ENCODE data around the gene HSPA1L.
"Not testable (repeated sequence)": the region's sequence is repeated elsewhere in the genome, so short reads cannot be mapped to it uniquely, and the experiment has no call there.

Gene HSPA1L

DNA sequence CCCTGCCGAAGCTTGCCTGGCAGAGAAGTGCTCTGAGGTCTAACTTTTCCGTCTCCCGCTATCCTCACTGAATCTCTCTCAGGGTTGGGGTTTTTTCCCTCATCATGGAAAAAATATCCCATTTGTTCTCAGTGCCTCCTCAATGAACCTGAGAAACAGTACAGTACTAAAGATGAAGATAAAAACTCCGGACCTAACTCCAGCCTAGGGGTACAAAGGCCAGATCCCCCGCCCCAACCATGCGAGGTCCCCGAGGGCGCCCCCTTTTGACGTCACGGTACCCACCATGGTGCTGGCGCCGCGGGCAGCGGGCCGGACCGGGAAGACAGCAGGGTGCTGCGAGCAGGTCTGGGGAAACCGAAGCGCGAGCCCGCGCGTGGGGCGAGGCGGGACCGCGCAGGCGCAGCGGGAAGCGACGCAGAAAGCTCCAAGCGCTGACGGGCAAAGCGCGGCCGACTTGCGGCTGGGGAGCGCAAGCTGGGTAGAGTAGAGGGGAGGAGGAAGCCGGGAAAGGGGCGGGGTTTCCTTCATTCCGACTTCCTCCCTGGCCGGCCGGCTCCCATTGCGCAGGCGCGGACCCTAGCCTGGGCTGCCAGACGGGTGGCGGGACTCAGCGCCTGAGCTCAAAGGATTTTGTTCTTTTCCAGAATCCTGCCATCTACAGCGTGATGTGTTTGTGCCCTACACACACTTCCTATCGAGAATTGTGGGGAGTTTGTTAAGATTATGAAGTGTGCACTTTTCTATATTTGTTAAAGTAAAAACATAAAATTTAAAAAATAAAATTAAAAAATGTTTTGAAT is 8.4 kb downstream of the HSPA1L start, which contains the start of gene LSM2:
TSS of gene LSM2 (minus strand) at position 497 of the 803 bp plus-strand sequence. CDS start at position 288, 209 bp downstream.
- TF ChIP-seq, protein P1, sequence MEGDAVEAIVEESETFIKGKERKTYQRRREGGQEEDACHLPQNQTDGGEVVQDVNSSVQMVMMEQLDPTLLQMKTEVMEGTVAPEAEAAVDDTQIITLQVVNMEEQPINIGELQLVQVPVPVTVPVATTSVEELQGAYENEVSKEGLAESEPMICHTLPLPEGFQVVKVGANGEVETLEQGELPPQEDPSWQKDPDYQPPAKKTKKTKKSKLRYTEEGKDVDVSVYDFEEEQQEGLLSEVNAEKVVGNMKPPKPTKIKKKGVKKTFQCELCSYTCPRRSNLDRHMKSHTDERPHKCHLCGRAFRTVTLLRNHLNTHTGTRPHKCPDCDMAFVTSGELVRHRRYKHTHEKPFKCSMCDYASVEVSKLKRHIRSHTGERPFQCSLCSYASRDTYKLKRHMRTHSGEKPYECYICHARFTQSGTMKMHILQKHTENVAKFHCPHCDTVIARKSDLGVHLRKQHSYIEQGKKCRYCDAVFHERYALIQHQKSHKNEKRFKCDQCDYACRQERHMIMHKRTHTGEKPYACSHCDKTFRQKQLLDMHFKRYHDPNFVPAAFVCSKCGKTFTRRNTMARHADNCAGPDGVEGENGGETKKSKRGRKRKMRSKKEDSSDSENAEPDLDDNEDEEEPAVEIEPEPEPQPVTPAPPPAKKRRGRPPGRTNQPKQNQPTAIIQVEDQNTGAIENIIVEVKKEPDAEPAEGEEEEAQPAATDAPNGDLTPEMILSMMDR (IDR thresholded peaks at IDR 0.05; ENCODE audit: extremely low read depth, insufficient read depth, missing control alignments), result peak; percentile 44
- peak; percentile 99 for DNase-seq (ENCODE audit: low spot score)
- in situ Hi-C loops (cut with MboI; ENCODE audit: low pct_unique_long_range_greater_than_20kb, low sequenced_read_pairs, unreplicated experiment), result no loop called here

GRCh38 chr6:31805939-31806469 is 9.1 kb downstream of the HSPA1L start:
- in situ Hi-C loops (cut with MboI; ENCODE audit: low pct_unique_long_range_greater_than_20kb, low sequenced_read_pairs, unreplicated experiment), result no loop called here
- TF ChIP-seq, protein P1 (IDR thresholded peaks at IDR 0.05; ENCODE audit: extremely low read depth, insufficient read depth, missing control alignments), result no peak
- no peak for DNase-seq (ENCODE audit: low spot score)

GRCh38 chr6:31801031-31801927 is 13.8 kb downstream of the HSPA1L start:
- in situ Hi-C loops (cut with MboI; ENCODE audit: low pct_unique_long_range_greater_than_20kb, low sequenced_read_pairs, unreplicated experiment); DNase-seq (ENCODE audit: low spot score): not testable (repeated sequence)

DNA sequence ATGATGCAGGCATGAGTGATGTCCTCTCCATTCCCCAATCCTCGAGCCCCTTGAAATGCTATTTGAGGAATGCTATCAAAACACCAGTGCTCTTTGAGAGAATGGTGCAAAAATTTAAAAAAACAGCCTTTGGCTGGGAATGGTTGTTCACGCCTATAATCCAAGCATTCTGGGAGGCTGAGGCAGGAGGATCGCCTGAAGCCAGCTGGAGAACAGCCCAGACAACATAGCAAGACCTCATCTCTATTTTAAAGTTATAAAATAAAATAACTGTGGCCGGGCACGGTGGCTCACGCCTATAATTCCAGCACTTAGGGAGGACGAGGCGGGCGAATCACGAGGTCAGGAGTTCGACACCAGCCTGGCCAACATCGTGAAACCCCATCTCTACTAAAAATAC is 15.3 kb downstream of the HSPA1L start:
- no peak for DNase-seq (ENCODE audit: low spot score)
- in situ Hi-C loops (cut with MboI; ENCODE audit: low pct_unique_long_range_greater_than_20kb, low sequenced_read_pairs, unreplicated experiment), result no loop called here
- TF ChIP-seq, protein P1 (IDR thresholded peaks at IDR 0.05; ENCODE audit: extremely low read depth, insufficient read depth, missing control alignments), result no peak

GRCh38 chr6:31797588-31797987 is 17.5 kb downstream of the HSPA1L start:
- in situ Hi-C loops (cut with MboI; ENCODE audit: low pct_unique_long_range_greater_than_20kb, low sequenced_read_pairs, unreplicated experiment), result no loop called here
- no peak for DNase-seq (ENCODE audit: low spot score)
- TF ChIP-seq, protein P1 (IDR thresholded peaks at IDR 0.05; ENCODE audit: extremely low read depth, insufficient read depth, missing control alignments), result no peak

- DNase-seq (ENCODE audit: low spot score), result no peak
- TF ChIP-seq, protein P1 (IDR thresholded peaks at IDR 0.05; ENCODE audit: extremely low read depth, insufficient read depth, missing control alignments), result no peak
- in situ Hi-C loops (cut with MboI; ENCODE audit: low pct_unique_long_range_greater_than_20kb, low sequenced_read_pairs, unreplicated experiment), result no loop called here
Measured at GRCh38 chr6:31796993-31797385, 18.1 kb downstream of the HSPA1L start.

All from GM13977 (cell line).